NCI-H2107 treated with DMSO at 0.1 percent for 48 hours (cell line): ENCODE data around the gene TGFBR1.
"Not testable (repeated sequence)": the region's sequence is repeated elsewhere in the genome, so short reads cannot be mapped to it uniquely, and the experiment has no call there.

Experiments
- DNase-seq: peaks from one replicate; lab custom pipeline; 2025; ENCODE audit not compliant: unreplicated experiment; lab: John Stamatoyannopoulos, UW

Gene TGFBR1

DNA sequence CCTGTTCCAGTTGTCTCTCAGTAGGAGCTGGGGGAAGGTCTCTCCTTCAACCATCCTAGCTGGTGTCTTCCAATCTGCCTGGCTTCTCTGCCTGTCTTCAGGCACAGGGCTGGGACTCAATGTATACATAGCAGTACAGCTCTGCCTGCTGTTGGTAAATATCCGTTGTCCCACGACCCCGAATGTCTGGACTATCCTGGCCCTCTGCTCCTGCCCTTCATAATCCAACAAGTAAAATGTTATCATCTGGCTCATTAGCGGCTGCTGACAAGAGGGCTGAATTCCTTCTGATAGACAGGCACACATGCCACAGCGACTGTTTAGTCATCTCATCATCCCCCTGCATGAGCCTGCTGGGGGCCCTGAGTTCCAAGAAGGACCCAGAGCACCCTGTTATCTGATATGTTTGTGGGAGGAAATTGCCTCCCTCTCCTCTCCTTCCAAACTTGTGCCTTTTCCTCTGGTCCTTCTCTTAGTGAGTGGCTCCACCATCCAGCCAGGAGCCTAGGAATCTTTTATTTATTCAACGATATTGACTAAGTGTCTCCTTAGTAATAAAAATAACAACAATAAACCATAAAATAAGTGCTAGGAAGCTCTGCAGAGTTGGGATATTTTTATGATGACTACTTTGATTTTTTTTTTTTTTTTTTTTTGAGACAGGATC is 29.5 kb upstream of the TGFBR1 start:
- DNase-seq = no peak

DNA sequence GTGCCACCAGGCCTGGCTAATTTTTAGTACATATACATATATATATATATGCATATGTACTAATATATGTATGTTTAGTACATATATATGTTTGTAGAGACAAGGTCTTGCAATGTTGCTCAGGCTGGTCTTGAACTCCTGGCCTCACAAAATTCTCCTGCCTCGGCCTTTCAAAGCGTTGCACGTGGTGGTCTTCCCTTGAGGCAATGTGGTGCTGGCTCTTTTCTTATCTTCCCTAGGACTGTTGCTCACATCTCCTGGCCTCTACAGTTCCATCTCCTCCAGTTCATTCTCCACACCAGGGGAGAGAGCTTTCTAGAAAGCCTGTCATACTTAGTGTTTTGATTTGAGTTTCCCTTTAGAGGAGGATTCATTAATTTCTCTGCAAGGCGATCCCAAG is 28.9 kb upstream of the TGFBR1 start:
- no peak for DNase-seq

DNA sequence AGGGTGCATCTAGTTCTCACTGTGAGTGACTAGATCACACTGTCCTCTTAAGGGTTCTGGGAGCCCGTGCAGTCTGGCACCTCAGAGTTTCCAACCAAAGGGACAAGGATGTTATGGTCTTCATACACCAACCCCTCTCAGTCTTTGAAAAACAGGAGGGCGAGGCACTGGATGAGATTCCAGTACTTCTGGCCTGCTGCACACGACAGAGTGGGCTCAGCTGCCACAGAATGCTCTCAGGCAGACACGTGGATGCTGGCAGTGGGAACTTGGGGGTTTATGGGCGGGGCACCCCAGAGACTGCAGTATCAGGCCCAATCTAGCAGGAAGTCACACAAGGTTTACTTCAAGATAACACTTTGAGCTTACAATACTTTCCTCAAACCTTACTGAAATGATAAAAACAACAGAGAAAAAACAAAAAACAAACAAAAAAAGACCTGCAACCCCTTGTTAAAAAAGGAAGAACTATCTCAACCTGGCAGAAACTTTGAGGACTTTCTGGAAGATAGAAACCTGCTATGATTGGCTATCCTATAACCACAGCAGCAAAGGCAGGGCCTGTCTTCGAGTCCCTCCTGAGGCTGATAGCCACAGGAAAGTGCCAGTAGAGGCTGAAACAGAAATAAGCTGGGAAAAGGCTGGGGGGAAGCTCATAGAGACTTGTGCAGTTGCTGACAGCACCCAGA is 28.3 kb upstream of the TGFBR1 start:
- no peak for DNase-seq

DNA sequence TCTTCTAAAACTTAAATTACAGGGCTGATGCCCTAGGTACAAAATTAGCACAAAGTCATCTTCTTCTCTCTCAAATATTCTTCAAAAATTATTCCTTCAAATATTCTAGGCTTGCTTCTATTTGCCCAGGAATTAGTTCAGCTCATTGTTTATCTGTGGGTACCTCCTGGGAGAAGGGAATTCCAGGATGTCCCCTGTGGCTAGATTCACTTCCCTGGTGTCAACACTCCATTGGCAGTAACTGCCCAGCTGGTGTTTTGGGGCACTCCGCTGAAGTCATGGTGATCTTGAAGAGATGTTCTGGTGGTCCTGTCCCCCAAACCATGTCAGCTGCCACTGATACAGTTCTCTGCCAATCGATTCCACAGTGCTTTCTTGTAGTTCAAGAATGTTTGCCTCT is 26.2 kb upstream of the TGFBR1 start:
- DNase-seq = no peak

DNA sequence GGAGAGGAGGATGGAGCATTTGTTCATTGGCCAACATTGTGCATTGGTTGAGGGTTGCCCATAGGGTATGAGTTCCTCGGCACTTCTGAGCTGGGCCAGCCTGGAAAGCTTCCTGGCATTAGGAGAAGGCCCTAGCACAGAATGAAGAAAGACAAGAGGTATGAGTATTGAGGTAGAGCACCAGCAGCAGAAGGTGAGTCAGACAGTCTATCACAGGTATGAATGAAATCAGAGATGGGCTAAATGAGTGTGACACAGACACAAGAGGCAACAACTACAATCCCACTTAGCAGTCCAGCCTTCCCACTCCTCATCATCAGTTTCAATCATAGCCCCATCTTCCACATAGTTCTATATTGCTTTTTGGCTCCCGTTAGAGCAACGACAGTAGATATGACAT is 25.4 kb upstream of the TGFBR1 start:
- no peak for DNase-seq

DNA sequence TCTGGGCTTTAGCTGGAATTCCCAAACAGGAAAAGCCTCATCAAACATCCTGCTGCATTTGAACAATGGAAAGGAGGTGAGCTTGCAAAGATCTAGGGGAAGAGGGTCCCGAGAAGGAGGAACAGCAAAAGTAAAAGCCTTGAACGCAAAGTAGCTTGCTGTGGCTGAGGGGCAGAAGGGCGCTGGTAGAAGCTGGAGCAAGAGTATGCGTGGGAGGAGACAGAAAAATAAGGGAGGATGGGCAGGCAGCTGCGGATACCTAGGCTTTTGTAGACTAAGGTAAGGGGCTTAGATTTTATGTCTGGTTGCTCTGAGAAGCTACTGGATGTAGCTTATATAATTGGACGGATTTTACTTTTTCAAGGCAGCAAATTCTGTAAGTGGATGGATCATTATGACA is 21.9 kb upstream of the TGFBR1 start:
- no peak for DNase-seq

DNA sequence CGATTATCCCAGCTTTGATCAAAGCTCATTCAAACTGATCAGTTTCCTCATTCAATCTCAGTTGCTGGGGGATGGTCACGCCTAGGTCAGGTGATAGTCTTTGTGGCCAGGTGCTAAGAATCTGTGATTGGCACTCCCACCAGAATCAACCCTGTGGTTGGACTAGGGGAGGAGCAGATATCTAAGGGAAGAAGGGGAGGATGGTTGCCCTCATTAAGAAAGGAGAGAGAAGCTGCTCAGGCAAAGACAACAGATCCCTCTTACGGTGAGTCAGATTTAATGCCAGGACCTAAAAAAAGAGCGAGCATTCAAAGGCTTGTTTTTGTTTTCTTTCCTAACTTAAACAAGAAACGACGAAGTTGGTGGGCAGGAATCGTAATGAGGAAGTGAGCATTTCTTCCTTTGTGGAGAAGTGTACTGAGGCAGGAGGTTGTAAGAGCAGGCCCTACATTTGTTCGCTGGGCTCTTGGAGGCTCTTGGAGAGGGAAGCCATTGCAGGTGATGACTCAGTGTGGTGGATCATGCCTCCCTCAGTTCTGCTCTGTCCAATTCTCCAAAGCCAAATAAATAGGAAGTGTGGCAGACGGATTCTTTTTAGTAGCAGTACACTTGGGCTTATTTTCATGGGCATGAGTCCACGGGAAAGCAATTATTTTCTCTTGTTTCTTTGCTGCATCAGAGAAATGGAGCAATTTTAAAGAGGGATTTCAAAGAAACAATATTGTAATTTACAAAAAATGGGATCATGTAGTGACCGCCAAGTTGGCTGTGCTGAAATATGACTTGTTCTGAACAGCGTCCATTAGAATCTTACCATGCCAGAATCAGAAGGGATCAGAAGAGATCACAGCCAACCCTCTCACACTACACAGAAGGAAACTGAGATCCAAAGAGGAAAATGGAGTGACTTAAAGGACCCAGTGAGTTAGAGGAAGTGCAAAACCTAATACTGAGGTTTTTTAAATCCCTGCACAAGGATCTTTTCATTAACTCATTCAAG is 18.7 kb upstream of the TGFBR1 start:
- DNase-seq = no peak

DNA sequence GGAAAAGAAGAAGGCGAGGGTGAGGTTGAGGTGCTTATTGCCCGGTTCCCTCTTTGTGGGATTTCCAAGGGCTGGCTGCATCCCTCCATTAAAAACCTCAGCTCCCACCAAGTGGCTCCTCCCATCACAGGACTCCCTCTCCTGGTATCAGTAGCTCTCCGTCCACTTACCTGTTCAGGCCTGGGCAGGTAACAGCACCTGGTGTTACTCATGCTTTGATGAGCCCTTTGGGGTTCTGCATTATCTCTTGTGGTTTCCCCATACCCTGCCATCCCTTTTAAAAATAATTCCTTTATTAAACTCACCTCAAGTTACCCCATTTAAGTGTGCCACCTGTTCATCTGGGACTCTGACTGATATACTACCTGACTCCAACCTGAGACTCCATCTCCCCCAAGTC is 17.5 kb upstream of the TGFBR1 start:
- DNase-seq = no peak

DNA sequence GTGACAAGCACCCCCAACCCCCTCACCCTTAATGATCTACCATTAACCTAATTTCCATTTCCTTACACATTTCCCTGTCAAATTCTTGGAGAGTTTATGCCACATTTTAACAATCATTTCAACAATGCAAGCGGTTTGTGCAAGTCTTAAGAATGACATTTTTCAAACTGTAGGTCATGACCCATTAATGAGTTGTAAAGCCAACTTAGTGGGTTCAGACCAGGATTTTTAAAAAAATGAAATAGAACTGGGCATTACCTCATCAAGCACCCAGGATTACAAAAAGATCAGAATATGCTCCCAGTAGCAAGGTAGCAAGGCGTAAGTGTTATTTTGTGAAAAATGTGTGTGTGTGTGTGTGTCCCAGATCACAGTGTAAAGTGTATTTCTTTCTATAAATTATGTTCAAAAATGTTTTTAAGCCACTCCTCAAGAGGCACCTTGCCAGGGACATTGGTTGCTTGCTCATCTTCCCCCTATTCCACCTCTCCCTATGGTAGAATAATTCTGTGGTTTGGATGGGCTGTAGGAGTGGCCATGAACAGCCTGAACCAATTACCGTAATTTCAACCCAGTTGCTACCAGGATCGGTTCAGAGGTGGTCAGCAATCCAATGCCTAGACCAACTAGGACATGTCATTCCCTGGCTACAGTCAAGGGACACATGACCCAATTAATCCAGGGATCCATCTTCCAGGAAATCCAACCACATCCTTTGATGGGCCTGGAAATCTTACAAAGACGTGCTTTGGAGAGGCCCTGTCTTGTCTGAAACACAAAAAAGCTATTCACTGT is 14.4 kb upstream of the TGFBR1 start:
- no peak for DNase-seq

DNA sequence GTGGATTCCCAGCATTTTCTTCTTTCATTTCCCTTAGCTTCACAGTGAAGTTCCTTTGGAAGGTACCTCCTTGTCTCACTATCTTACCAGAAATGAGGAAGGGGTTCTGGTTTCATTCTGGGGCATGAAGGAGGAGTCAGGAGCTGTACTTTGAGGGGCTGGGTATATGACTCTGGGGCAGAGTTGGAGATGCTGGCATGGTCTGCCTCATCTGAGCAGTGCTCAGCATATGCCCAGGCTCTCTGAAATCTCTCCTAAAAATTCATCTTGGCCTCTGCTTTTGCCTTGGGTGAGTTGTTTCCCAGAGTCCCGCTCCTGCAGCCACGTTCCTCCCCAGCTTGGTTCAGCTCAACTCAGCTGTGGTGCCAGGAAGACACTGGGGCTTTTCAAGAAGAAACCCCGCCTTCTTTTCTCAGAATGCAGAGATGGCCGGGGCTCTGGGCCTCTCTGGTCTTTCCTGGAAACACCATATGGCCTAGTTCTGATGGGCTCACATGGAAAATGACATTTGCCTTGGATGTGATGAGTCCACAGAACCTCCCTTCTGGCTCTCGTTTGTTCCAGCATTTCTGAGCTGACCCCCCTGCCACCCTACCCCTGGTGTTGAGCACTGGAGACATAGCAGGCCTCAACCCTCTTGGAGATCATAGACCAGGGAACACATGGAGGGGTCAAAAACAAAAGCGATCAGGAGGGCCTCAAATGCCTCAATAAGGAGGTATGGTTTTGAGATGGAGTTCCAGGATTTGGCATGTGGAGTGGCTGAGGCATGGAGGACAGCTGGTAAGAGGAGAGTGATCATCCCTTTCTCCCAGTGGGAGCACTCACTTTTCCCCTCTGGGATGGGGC is 12.0 kb upstream of the TGFBR1 start:
- DNase-seq = no peak

DNA sequence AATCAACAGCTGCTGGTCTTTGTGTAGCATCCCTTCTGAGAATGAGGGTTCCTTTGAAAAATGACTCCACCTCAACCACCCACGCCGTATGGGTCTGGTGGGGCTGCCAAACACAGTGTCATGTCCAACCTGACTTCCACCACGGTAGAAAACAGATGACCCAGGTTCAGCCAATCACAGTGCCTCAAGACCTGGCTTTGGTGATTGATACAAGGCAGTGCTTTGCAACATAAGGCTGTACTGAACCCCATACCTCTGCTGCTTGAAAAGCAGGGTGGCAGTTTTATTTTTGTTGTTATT is 11.5 kb upstream of the TGFBR1 start:
- no peak for DNase-seq

DNA sequence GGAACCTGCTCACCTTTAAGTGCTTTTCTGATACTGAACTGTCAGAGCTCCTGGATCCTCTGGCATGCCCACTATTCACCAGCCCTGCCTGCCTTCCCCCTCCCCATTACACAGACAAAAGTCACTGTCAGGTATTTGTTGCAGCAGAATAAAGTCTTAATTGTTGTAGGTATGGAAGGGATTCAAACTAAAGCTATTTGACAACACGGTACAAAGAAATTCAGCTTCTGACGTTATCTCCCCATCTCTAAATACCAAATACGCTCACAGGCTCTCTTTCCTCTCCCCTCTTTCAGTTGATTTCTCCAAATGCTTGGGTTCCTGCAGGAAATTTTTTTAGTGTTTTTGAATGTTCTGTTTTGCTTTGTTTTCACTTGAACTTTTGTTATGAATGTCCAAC is 9.3 kb upstream of the TGFBR1 start:
- no peak for DNase-seq

DNA sequence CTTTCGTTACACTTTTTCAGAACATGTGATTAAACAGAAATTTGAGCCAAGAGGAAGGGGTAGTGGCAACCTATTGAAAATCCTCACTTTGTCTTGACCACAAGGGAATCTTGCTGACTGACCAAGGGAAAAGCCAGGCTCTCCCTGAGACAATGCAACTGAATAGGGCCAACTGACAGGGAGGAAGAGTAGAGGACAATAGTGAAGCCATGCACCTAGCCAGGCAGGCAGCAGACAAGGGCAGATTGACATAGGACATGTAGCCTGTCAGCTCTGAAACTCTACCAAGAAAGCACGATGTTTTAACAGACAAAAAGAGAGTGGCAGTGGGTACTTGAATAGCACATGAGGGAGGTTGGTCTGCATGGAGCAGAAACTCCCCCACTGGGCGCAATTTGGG is 8.5 kb upstream of the TGFBR1 start:
- DNase-seq = no peak

DNA sequence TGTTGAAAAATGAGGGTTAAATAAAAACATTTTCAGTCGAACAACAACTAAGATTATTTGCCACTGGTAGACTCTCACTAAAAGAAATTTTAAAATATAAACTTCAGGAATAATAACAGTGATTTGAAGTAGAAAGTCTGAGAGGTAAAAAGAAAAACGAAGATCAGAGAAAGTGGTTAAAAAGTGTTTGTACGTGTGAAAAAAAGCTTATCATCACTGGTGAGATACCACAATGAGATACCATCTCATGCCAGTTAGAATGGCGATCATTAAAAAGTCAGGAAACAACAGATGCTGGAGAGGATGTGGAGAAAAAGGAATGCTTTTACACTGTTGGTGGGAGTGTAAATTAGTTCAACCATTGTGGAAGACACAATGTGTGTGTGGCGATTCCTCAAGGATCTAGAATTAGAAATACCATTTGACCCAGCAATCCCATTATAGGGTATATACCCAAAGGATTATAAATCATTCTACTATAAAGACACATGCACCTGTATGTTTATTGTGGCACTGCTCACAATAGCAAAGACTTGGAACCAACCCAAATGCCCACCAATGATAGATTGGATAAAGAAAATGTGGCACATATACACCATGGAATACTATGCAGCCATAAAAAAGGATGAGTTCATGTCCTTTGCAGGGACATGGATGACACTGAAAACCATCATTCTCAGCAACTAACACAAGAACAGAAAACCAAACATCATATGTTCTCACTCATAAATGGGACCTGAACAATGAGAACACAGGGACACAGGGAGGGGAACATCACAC is 4.9 kb upstream of the TGFBR1 start:
- not testable (repeated sequence) for DNase-seq

DNA sequence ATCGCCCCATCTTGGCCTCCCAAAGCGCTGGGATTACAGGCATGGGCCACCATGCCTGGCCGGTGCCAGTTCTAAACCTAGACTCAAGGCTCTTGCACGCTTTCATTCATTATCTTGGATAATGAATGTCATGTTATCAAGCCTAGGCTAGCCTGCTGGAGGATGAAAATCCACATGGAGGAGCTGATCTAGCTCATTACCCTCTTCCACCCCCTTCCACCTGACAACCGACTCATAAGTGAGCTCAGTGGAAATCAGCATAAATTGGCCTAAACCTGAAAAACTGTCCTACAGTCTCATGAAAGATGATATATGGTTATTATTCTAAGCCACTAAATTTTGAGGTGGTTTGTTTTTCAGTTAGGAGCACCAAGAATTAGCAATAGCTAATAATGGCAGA is 3.6 kb upstream of the TGFBR1 start:
- no peak for DNase-seq

DNA sequence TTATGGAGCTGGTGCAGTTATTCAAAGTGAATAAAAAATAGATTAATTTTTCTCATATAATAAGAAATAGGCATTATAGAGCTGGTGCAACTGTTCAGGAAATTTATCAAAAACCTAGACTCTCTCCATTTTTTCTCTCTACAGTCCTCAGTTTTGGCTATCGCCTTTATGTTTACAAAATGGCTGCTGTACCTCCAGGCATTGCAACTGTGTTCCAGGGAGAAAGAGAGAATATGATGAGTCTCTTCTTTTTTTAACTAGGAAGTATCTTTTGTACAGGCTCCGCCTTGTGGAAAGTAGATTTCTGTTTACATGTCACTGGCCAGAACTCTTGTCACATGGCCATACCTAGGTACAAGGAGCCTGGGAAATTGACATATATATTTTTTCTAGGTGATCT is 3.1 kb upstream of the TGFBR1 start:
- DNase-seq = no peak

DNA sequence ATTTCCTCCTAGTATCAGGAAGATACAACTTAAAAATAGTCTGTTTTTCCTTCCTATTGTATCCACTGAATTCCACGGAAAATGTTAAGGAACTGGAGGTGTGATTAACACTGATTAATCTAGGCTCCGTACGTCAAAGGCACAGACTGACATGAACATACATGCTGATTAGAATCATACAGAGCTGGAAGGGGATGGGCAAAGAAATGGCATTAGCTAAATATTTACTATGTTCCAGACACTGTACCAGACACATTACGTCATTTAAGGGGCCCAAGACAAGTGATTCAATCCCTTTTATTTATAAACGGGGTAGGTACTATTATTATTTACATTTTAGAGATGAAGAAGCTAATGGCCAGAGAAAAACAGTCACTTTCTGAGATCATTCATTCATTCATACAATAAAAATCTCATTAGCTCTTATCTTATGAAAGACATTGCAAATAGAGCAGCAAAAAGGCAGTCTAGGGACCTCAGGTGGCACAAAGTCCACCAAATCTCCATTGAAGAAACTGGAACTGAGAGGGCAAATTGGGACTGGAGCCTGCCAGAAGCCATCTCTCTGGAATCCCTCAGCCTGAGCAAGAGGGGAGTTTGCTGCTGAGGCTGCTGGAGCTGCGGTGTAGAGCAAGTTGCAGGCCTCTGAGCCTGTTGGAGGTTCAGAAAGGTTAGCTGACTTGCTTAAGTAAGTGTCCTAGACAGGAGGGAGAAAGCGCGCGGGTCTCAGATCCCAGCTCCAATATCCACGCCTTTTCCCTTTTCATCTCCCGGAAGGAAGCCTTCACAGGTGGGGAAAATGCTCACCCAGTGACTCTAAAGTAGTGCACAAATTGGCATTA is 1.6 kb upstream of the TGFBR1 start:
- DNase-seq = no peak

DNA sequence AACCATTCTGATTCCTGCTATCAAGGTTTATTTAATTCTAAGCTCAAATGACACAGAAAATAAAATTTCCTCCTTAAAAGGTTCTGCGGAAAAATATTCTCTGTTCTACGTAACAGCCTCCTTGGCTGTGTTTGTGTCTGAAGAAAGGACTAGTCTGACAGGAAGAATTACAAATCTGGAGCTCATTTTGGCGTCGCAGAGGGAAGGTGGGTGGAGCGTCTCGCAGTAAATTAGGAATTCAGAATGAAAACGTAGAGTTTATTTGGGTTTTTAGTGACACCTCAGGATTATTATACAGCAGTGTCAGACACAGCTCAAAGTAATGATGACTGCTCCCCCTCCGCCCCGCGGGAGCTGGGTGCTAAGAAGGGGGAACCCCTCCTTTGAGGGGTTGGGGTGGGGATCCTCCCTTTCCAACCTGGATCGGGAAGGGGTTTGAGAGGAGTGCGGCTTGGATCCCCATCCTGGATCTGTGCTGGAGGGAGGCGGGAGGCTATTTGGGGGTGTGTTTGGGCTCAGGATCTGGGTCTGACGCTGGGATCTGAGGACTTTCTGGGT is 933 bp upstream of the TGFBR1 start:
- no peak for DNase-seq
